Gastroesophageal sphincter (tissue), 3 donors: ENCODE results near the gene MED17.

ENCODE experiments used
- EP300 ChIP-seq: sonication (generic); formaldehyde crosslinking; IDR thresholded peaks from one replicate; pipeline ENCODE4 v1.6.1; 2017; ENCODE audit warnings: antibody characterized with exemption, mild to moderate bottlenecking
- POLR2A ChIP-seq, 2 donors: fragments of 450-650 bp; IDR thresholded peaks; one replicate each; pipeline ENCODE4 v1.6.1; 2017; ENCODE audit warnings: antibody characterized with exemption in 2 of 2, mild to moderate bottlenecking in 2 of 2, moderate library complexity in 1 of 2
- TF ChIP-seq, protein P1 (sequence below), 4 experiments: fragments of 200-600 bp in 2 of 4; fragments of 450-650 bp in 2 of 4; sonication (generic) in 1 of 4; IDR thresholded peaks; one replicate each; pipeline ENCODE4 v1.5.1; 2017 to 2019; ENCODE audit warnings: antibody characterized with exemption in 4 of 4, mild to moderate bottlenecking in 2 of 4, moderate library complexity in 2 of 4

DNA sequence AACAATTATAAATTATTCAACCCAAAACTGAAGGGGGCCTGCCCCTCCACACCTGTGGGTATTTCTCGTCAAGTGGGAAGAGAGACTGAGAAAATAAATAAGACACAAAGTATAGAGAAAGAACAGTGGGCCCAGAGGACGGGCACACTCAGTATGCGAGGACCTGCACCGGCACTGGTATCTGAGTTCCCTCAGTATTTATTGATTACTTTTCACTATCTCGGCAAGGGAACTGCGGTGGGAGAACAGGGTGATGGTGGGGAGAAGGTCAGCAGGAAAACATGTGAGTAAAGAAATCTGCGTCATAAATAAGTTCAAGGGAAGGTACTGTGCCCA, 39.4 kb upstream of the MED17 start:
- TF ChIP-seq, protein P1, sequence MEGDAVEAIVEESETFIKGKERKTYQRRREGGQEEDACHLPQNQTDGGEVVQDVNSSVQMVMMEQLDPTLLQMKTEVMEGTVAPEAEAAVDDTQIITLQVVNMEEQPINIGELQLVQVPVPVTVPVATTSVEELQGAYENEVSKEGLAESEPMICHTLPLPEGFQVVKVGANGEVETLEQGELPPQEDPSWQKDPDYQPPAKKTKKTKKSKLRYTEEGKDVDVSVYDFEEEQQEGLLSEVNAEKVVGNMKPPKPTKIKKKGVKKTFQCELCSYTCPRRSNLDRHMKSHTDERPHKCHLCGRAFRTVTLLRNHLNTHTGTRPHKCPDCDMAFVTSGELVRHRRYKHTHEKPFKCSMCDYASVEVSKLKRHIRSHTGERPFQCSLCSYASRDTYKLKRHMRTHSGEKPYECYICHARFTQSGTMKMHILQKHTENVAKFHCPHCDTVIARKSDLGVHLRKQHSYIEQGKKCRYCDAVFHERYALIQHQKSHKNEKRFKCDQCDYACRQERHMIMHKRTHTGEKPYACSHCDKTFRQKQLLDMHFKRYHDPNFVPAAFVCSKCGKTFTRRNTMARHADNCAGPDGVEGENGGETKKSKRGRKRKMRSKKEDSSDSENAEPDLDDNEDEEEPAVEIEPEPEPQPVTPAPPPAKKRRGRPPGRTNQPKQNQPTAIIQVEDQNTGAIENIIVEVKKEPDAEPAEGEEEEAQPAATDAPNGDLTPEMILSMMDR (IDR thresholded peaks at IDR 0.05) = no peak
- TF ChIP-seq EP300 (no peak), POLR2A (IDR thresholded peaks at IDR 0.05) (no peak)
